ENCODE measurements around the gene SHC3.

The SHC3 gene

GRCh38 chr9:89183146-89183545, 4.5 kb upstream of the SHC3 start:
- DNase-seq = no peak

GRCh38 chr9:89182369-89182768, 3.8 kb upstream of the SHC3 start:
- no peak for DNase-seq

GRCh38 chr9:89179895-89180734, 1.5 kb upstream of the SHC3 start:
- peak; percentile 98 for DNase-seq

GRCh38 chr9:89179540-89179894, 899 bp upstream of the SHC3 start:
- DNase-seq = peak; percentile 50

GRCh38 chr9:89178830-89179539, 367 bp upstream of the SHC3 start:
- no peak for DNase-seq

- peak; percentile 55 for DNase-seq
Observed at GRCh38 chr9:89177012-89177943, 1.3 kb downstream of the SHC3 start.

GRCh38 chr9:89175828-89176261, 2.8 kb downstream of the SHC3 start:
- peak; percentile 40 for DNase-seq

GRCh38 chr9:89174291-89174690, 4.3 kb downstream of the SHC3 start:
- no peak for DNase-seq

GRCh38 chr9:89173072-89173471, 5.5 kb downstream of the SHC3 start:
- DNase-seq = no peak

- DNase-seq = no peak
Observed at GRCh38 chr9:89172398-89172797, 6.2 kb downstream of the SHC3 start.

- DNase-seq = no peak
Observed at GRCh38 chr9:89171693-89172092, 6.9 kb downstream of the SHC3 start.

GRCh38 chr9:89171231-89171630, 7.4 kb downstream of the SHC3 start:
- no peak for DNase-seq

- DNase-seq = no peak
Observed at GRCh38 chr9:89168901-89169813, 9.5 kb downstream of the SHC3 start.

- DNase-seq = no peak
Observed at GRCh38 chr9:89167788-89168187, 10.8 kb downstream of the SHC3 start.

GRCh38 chr9:89166852-89167251, 11.8 kb downstream of the SHC3 start:
- no peak for DNase-seq

- DNase-seq = no peak
Observed at GRCh38 chr9:89165880-89166279, 12.7 kb downstream of the SHC3 start.

- no peak for DNase-seq
Observed at GRCh38 chr9:89165341-89165740, 13.3 kb downstream of the SHC3 start.

- no peak for DNase-seq
Observed at GRCh38 chr9:89161221-89161620, 17.4 kb downstream of the SHC3 start.

GRCh38 chr9:89160806-89161205, 17.8 kb downstream of the SHC3 start:
- DNase-seq = no peak

- DNase-seq = peak; percentile 95
Observed at GRCh38 chr9:89154651-89155336, 23.8 kb downstream of the SHC3 start.

GRCh38 chr9:89154218-89154617, 24.4 kb downstream of the SHC3 start:
- no peak for DNase-seq

All from fibroblast of skin of right biceps (primary cell).